LNCAP (cell line): ENCODE measurements around the gene CRLF2.

ENCODE experiments used
- TF ChIP-seq, protein P1 (sequence below): fragments of 450-650 bp; IDR thresholded peaks from 2 replicates; pipeline ENCODE4 v1.5.1; 2017; ENCODE audit warnings: mild to moderate bottlenecking

Gene CRLF2

DNA sequence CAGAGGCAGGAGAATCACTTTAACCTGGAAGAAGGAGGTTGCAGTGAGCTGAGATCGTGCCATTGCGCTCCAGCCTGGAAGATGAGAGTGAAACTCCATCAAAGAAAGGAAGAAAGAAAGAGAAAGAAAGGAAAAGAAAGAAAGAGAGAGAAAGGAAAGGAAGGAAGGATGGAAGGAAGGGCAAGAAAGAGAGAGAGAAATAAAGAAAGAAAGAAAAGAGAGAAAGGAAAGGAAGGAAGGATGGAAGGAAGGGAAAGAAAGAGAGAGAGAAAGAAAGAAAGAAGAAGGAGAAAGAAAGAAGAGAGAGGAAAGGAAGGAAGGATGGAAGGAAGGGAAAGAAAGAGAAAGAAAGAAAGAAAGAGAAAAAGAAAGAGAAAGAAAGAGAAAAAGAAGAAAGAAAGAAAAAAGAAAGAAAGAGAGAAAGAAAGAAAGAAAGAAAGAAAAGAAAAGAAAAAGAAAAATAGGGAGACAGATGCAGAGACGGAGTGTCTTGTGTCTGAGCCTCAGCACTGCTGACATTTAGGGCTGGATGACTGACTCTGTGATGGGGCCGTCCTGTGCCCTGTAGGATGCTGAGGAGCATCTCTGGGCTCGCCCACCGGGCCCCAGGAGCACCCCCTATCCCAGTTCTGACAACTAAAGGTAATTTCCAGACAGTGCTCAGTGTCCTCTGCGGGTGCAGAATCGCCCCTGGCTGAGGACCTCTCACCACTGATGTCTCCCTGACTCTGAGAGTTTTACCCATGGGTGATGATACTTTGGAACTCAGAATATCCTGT lies 61.7 kb downstream of the CRLF2 start:
- TF ChIP-seq, protein P1, sequence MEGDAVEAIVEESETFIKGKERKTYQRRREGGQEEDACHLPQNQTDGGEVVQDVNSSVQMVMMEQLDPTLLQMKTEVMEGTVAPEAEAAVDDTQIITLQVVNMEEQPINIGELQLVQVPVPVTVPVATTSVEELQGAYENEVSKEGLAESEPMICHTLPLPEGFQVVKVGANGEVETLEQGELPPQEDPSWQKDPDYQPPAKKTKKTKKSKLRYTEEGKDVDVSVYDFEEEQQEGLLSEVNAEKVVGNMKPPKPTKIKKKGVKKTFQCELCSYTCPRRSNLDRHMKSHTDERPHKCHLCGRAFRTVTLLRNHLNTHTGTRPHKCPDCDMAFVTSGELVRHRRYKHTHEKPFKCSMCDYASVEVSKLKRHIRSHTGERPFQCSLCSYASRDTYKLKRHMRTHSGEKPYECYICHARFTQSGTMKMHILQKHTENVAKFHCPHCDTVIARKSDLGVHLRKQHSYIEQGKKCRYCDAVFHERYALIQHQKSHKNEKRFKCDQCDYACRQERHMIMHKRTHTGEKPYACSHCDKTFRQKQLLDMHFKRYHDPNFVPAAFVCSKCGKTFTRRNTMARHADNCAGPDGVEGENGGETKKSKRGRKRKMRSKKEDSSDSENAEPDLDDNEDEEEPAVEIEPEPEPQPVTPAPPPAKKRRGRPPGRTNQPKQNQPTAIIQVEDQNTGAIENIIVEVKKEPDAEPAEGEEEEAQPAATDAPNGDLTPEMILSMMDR, result no peak

DNA sequence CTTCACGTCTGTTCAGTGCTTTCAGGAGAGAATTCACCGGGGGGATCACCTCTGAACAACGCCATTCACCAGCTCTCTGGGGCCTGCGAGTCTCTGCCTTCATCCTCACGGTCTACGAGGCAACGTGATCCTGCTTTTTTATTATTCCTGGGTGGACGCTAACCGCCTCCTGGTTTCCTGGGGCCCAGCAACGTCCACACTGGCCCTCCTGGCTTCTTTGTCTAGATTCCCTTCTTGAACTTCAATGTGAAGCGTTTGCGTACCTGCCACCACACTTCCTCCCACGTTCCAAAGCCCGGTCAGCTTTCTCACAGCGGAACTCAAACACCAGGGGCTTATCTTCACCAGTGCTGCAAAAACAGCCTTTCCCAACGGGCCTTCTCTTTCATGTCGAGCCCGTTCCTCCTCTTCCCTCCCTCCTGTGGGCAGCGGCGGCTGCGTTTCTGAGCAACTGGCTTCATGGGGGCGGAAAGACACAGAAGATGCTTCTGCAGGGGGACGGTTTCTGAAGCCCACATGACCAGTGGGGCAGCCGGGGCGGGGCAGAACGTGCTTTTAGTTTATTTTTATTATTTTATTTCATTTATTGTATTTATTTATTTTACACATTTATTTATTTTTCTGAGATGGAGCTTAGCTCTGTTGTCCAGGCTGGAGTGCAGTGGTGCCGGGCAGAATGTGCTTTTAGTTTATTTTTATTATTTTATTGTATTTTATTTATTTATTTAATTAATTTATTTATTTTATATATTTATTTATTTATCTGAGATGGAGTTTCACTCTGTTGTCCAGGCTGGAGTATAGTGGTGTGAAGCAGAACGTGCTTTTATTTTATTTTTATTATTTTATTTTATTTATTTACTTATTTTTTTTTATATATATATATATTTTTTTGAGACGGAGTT lies 64.6 kb downstream of the CRLF2 start:
- TF ChIP-seq, protein P1, result no peak

DNA sequence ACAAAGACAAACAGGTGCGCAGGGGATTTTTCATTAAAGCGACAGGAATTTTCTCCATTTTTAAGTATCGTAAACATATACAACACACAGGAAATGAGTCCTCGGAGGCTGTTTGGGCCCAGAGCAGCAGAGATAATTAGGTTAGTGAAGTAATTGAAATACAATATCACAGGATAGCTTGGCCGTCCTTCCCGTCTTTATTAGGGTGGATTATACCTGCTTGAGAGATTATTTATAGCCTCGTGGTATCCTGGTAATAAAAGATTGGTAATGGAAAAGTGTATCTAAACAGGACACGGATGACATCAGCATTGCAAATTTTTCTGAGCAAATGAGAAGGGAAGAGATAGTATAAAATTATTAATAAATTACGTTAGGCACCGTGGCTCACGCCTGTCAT lies 68.2 kb downstream of the CRLF2 start:
- TF ChIP-seq, protein P1, result no peak
